ENCODE measurements around the gene RBM5. TPM values are rescaled to one million over a fixed set of nuclear protein-coding genes. Genes with fewer than 3 reads are reported as not detected.

The RBM5 gene
- total RNA-seq, 2 experiments from 2014 or later, result 118 to 131 TPM

GRCh38 chr3:50121072-50122032, 32.6 kb downstream of the RBM5 start:
- ATAC-seq (peak; percentile 93), DNase-seq (peak; percentile 87)
- no peaks in the 10 kb centered on the region for H3K9me3 Mint-ChIP-seq (ENCODE audit: low read depth)
- no peak overlapping the region for H3K4me3 Mint-ChIP-seq
- ChIA-PET POLR2A (interaction anchor here (0.9 to 1.3 kb wide), 4 partner anchors 8 to 19 kb away, joined by 3 to 5 read pairs (median 3); no protein-coding TSS in a partner anchor), CTCF (interaction anchor here (0.6 to 3.2 kb wide), 17 partner anchors 8 to 240 kb away, joined by 3 to 20 read pairs (median 4); partner anchors contain the start of gene GNAT1)
- H3K27me3 Mint-ChIP-seq, result no peaks in the 10 kb centered on the region
- intact Hi-C loops (cut with DNase I, micrococcal nuclease), result loop anchor here (1.0 to 5.0 kb wide), 5 partner anchors 33 to 152 kb away; no protein-coding TSS in a partner anchor
- H3K4me1 Mint-ChIP-seq, result no peaks in the 10 kb centered on the region
- H3K36me3 Mint-ChIP-seq (ENCODE audit: low read depth), result peaks cover 18% of the 10 kb centered on the region
- H3K27ac Mint-ChIP-seq, result no peak overlapping the region

- ATAC-seq (no peak), DNase-seq (no peak)
- H3K4me1 Mint-ChIP-seq, result no peaks in the 10 kb centered on the region
- ChIA-PET CTCF (interaction anchor here (0.6 to 3.2 kb wide), 7 partner anchors 12 to 97 kb away, joined by 3 to 20 read pairs (median 3); no protein-coding TSS in a partner anchor), POLR2A (interaction anchor here (1.3 kb wide), 1 partner anchor 15 kb away, joined by 5 read pairs; no protein-coding TSS in a partner anchor)
- no peak overlapping the region for H3K4me3 Mint-ChIP-seq
- no peak overlapping the region for H3K27ac Mint-ChIP-seq
- intact Hi-C loops (cut with DNase I, micrococcal nuclease), result loop anchor here in 1 of 2 experiments (5.0 kb wide), 1 partner anchor 150 kb away; no protein-coding TSS in a partner anchor
- H3K9me3 Mint-ChIP-seq (ENCODE audit: low read depth), result no peaks in the 10 kb centered on the region
- H3K27me3 Mint-ChIP-seq, result no peaks in the 10 kb centered on the region
- H3K36me3 Mint-ChIP-seq (ENCODE audit: low read depth), result peaks cover 10% of the 10 kb centered on the region
Measured at GRCh38 chr3:50122071-50122470, 33.4 kb downstream of the RBM5 start.

GRCh38 chr3:50122661-50123391, 34.1 kb downstream of the RBM5 start:
- H3K27me3 Mint-ChIP-seq, result no peaks in the 10 kb centered on the region
- ATAC-seq (no peak), DNase-seq (no peak)
- ChIA-PET CTCF (interaction anchor here (0.6 to 3.2 kb wide), 7 partner anchors 13 to 96 kb away, joined by 3 to 20 read pairs (median 3); no protein-coding TSS in a partner anchor), POLR2A (interaction anchor here (1.3 kb wide), 1 partner anchor 14 kb away, joined by 5 read pairs; no protein-coding TSS in a partner anchor)
- H3K36me3 Mint-ChIP-seq (ENCODE audit: low read depth), result peaks cover 7% of the 10 kb centered on the region
- no peak overlapping the region for H3K4me3 Mint-ChIP-seq
- H3K9me3 Mint-ChIP-seq (ENCODE audit: low read depth), result no peaks in the 10 kb centered on the region
- intact Hi-C loops (cut with DNase I, micrococcal nuclease), result loop anchor here in 1 of 2 experiments (5.0 kb wide), 1 partner anchor 149 kb away; no protein-coding TSS in a partner anchor
- no peak overlapping the region for H3K27ac Mint-ChIP-seq
- H3K4me1 Mint-ChIP-seq, result no peaks in the 10 kb centered on the region

- Mint-ChIP-seq H3K9me3 (ENCODE audit: low read depth) (no peaks in the 10 kb centered on the region), H3K4me3 (no peak overlapping the region), H3K27ac (no peak overlapping the region), H3K27me3 (no peaks in the 10 kb centered on the region), H3K36me3 (ENCODE audit: low read depth) (peaks cover 5% of the 10 kb centered on the region), H3K4me1 (no peaks in the 10 kb centered on the region)
- ChIA-PET POLR2A (no interaction called here), CTCF (interaction anchor here (1.5 kb wide), 1 partner anchor 14 kb away, joined by 4 read pairs; no protein-coding TSS in a partner anchor)
- DNase-seq, result no peak
- ATAC-seq, result no peak
- intact Hi-C loops (cut with DNase I, micrococcal nuclease), result loop anchor here in 1 of 2 experiments (5.0 kb wide), 1 partner anchor 149 kb away; no protein-coding TSS in a partner anchor
Measured at GRCh38 chr3:50123394-50124051, 34.8 kb downstream of the RBM5 start.

GRCh38 chr3:50124052-50124799, 35.5 kb downstream of the RBM5 start:
- no peak overlapping the region for H3K4me3 Mint-ChIP-seq
- ChIA-PET POLR2A (no interaction called here), CTCF (no interaction called here)
- no peaks in the 10 kb centered on the region for H3K27me3 Mint-ChIP-seq
- ATAC-seq (no peak), DNase-seq (no peak)
- intact Hi-C loops (cut with DNase I, micrococcal nuclease), result loop anchor here in 1 of 2 experiments (5.0 kb wide), 1 partner anchor 148 kb away; no protein-coding TSS in a partner anchor
- H3K36me3 Mint-ChIP-seq (ENCODE audit: low read depth), result peaks cover 3% of the 10 kb centered on the region
- H3K27ac Mint-ChIP-seq, result no peak overlapping the region
- H3K4me1 Mint-ChIP-seq, result no peaks in the 10 kb centered on the region
- no peaks in the 10 kb centered on the region for H3K9me3 Mint-ChIP-seq (ENCODE audit: low read depth)

GRCh38 chr3:50124800-50125178, 36.1 kb downstream of the RBM5 start:
- H3K4me1 Mint-ChIP-seq, result no peaks in the 10 kb centered on the region
- ChIA-PET CTCF (interaction anchor here (1.6 kb wide), 1 partner anchor 11 kb away, joined by 5 read pairs; no protein-coding TSS in a partner anchor), POLR2A (no interaction called here)
- H3K27me3 Mint-ChIP-seq, result no peaks in the 10 kb centered on the region
- no peaks in the 10 kb centered on the region for H3K9me3 Mint-ChIP-seq (ENCODE audit: low read depth)
- no peak for ATAC-seq
- no peak for DNase-seq
- no peak overlapping the region for H3K4me3 Mint-ChIP-seq
- no peak overlapping the region for H3K27ac Mint-ChIP-seq
- intact Hi-C loops (cut with DNase I, micrococcal nuclease), result loop anchor here in 1 of 2 experiments (5.0 kb wide), 1 partner anchor 148 kb away; no protein-coding TSS in a partner anchor
- peaks cover 1% of the 10 kb centered on the region for H3K36me3 Mint-ChIP-seq (ENCODE audit: low read depth)

- POLR2A ChIA-PET, result no interaction called here
Measured at GRCh38 chr3:50125541-50126286, 37.0 kb downstream of the RBM5 start.

GRCh38 chr3:50126287-50127211, 37.8 kb downstream of the RBM5 start:
- H3K4me3 Mint-ChIP-seq, result no peak overlapping the region
- CTCF ChIA-PET, result interaction anchor here (0.5 to 1.7 kb wide), 4 partner anchors 12 to 636 kb away, joined by 3 to 5 read pairs (median 4); no protein-coding TSS in a partner anchor
- POLR2A ChIA-PET, result no interaction called here

More at GRCh38 chr3:50125541-50126286, 37.0 kb downstream of the RBM5 start:
- H3K4me1 Mint-ChIP-seq, result no peaks in the 10 kb centered on the region
- ATAC-seq, result no peak
- CTCF ChIA-PET, result interaction anchor here (1.2 to 1.7 kb wide), 3 partner anchors 12 to 63 kb away, joined by 4 to 5 read pairs (median 4); no protein-coding TSS in a partner anchor
- no peaks in the 10 kb centered on the region for H3K36me3 Mint-ChIP-seq (ENCODE audit: low read depth)
- no peaks in the 10 kb centered on the region for H3K9me3 Mint-ChIP-seq (ENCODE audit: low read depth)
- H3K27me3 Mint-ChIP-seq, result no peaks in the 10 kb centered on the region
- no peak overlapping the region for H3K27ac Mint-ChIP-seq
- DNase-seq, result no peak
- intact Hi-C loops (cut with DNase I, micrococcal nuclease), result no loop called here
- H3K4me3 Mint-ChIP-seq, result no peak overlapping the region

GRCh38 chr3:50127251-50127691, 38.6 kb downstream of the RBM5 start:
- no peaks in the 10 kb centered on the region for H3K9me3 Mint-ChIP-seq (ENCODE audit: low read depth)
- no peaks in the 10 kb centered on the region for H3K27me3 Mint-ChIP-seq
- H3K4me1 Mint-ChIP-seq, result no peaks in the 10 kb centered on the region
- DNase-seq, result no peak
- no peak overlapping the region for H3K27ac Mint-ChIP-seq
- intact Hi-C loops (cut with DNase I, micrococcal nuclease), result no loop called here
- no peak overlapping the region for H3K4me3 Mint-ChIP-seq
- no peak for ATAC-seq
- no peaks in the 10 kb centered on the region for H3K36me3 Mint-ChIP-seq (ENCODE audit: low read depth)
- ChIA-PET CTCF (no interaction called here), POLR2A (no interaction called here)

More at GRCh38 chr3:50126287-50127211, 37.8 kb downstream of the RBM5 start:
- Mint-ChIP-seq H3K9me3 (ENCODE audit: low read depth) (no peaks in the 10 kb centered on the region), H3K27ac (no peak overlapping the region), H3K36me3 (ENCODE audit: low read depth) (no peaks in the 10 kb centered on the region), H3K4me1 (no peaks in the 10 kb centered on the region), H3K27me3 (no peaks in the 10 kb centered on the region)
- intact Hi-C loops (cut with DNase I, micrococcal nuclease), result no loop called here
- no peak for ATAC-seq
- no peak for DNase-seq

Measured in activated CD4-positive, alpha-beta T cell treated with anti-CD3 and anti-CD28 coated beads for 36 hours (primary cell).